ENCODE data around the gene MRPL57.

DNA sequence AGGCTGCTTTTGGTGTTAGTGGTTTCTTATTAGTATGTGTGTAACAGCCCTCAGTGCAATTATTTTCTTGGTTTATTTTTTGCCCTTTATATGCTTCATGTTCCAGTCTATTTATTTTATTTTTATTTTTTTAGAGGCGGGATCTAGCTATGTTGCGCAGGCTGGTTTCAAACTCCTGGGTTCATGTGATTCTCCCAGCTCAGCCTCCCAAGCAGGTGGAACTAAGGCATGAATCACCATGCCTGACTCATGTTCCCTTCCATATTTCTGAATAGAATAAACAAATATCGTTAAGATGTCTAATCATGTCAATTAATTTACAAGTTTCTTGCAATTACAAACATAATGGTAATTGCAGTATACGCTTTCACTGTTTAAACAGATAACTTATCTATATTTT, 11.8 kb upstream of the MRPL57 start:
- TF ChIP-seq POLR2A (IDR thresholded peaks at IDR 0.05), result no peak
- TF ChIP-seq, protein P1, sequence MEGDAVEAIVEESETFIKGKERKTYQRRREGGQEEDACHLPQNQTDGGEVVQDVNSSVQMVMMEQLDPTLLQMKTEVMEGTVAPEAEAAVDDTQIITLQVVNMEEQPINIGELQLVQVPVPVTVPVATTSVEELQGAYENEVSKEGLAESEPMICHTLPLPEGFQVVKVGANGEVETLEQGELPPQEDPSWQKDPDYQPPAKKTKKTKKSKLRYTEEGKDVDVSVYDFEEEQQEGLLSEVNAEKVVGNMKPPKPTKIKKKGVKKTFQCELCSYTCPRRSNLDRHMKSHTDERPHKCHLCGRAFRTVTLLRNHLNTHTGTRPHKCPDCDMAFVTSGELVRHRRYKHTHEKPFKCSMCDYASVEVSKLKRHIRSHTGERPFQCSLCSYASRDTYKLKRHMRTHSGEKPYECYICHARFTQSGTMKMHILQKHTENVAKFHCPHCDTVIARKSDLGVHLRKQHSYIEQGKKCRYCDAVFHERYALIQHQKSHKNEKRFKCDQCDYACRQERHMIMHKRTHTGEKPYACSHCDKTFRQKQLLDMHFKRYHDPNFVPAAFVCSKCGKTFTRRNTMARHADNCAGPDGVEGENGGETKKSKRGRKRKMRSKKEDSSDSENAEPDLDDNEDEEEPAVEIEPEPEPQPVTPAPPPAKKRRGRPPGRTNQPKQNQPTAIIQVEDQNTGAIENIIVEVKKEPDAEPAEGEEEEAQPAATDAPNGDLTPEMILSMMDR (IDR thresholded peaks at IDR 0.05), result no peak
- TF ChIP-seq EP300 (IDR thresholded peaks at IDR 0.05), result no peak

Data from upper lobe of left lung (tissue), 4 donors.